ENCODE results near the gene MEF2D. TPM values are rescaled to one million over a fixed set of nuclear protein-coding genes. Genes with fewer than 3 reads are reported as not detected.

MEF2D gene
- total RNA-seq, 1 donor from 2014 or later, result 56.6 TPM

GRCh38 chr1:156546267-156546666 lies 45.7 kb upstream of the MEF2D start:
- Histone ChIP-seq H3K79me2 (ENCODE audit: insufficient read depth, low read length) (no peaks in the 10 kb centered on the region), H2AFZ (ENCODE audit: low read depth, low read length) (no peak overlapping the region), H3K9ac (ENCODE audit: low read length) (no peak overlapping the region), H3K4me3 (ENCODE audit: insufficient read depth, low read depth, low read length) (no peak overlapping the region), H3K36me3 (ENCODE audit: insufficient read depth, low read length) (peaks cover 28% of the 10 kb centered on the region), H3K27ac (ENCODE audit: low read depth, low read length) (no peak overlapping the region), H3K27me3 (ENCODE audit: insufficient read depth, low read length) (no peaks in the 10 kb centered on the region), H3K4me1 (ENCODE audit: insufficient read depth, low read length) (no peaks in the 10 kb centered on the region), H4K20me1 (ENCODE audit: insufficient read depth, low read length) (no peaks in the 10 kb centered on the region), H3K4me2 (ENCODE audit: low read length) (no peak overlapping the region), H3K9me3 (ENCODE audit: insufficient read depth, low read depth, low read length) (no peaks in the 10 kb centered on the region)
- no peaks in the 10 kb centered on the region for H3K9me3 Mint-ChIP-seq (ENCODE audit: unreplicated experiment)
- no peak for DNase-seq (ENCODE audit: low read depth)
- TF ChIP-seq EZH2 (IDR thresholded peaks at IDR 0.05; ENCODE audit: insufficient read depth, low read length), result no peak
- TF ChIP-seq, protein P1, sequence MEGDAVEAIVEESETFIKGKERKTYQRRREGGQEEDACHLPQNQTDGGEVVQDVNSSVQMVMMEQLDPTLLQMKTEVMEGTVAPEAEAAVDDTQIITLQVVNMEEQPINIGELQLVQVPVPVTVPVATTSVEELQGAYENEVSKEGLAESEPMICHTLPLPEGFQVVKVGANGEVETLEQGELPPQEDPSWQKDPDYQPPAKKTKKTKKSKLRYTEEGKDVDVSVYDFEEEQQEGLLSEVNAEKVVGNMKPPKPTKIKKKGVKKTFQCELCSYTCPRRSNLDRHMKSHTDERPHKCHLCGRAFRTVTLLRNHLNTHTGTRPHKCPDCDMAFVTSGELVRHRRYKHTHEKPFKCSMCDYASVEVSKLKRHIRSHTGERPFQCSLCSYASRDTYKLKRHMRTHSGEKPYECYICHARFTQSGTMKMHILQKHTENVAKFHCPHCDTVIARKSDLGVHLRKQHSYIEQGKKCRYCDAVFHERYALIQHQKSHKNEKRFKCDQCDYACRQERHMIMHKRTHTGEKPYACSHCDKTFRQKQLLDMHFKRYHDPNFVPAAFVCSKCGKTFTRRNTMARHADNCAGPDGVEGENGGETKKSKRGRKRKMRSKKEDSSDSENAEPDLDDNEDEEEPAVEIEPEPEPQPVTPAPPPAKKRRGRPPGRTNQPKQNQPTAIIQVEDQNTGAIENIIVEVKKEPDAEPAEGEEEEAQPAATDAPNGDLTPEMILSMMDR (IDR thresholded peaks at IDR 0.05; ENCODE audit: insufficient read depth, low read depth, low read length), result no peak
- no peaks in the 10 kb centered on the region for H3K36me3 Mint-ChIP-seq (ENCODE audit: low read depth, unreplicated experiment)
- peaks cover 5% of the 10 kb centered on the region for H3K27me3 Mint-ChIP-seq (ENCODE audit: low read depth, unreplicated experiment)
- no peaks in the 10 kb centered on the region for H3K4me1 Mint-ChIP-seq (ENCODE audit: low read depth, unreplicated experiment)
- FAIRE-seq, result no peak
- H3K27ac Mint-ChIP-seq (ENCODE audit: unreplicated experiment), result no peak overlapping the region
- no peak overlapping the region for H3K4me3 Mint-ChIP-seq (ENCODE audit: unreplicated experiment)

DNA sequence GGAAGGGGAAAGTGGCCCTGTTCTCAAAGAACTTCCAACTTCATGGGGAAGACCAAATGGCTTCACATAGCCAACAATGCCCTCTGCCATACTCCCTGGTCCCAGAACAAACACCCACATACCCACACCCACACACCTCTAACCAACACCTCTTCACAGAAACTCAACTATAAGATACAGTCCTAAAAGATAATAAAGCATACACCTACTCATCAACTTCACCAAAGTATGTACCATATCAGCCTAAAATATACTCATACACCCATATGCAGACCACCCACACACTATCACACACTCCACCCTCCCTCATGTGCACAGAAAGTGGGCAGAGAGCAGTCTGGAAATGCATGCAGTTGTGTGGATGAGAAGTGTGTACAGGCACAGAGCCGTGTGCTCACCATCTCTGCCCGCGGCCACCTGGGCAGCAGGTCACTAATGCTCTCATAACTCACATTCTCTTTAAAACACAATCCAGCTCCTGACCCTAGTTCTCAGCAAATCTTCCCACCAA lies 44.1 kb upstream of the MEF2D start:
- Mint-ChIP-seq H3K4me3 (ENCODE audit: unreplicated experiment) (no peak overlapping the region), H3K9me3 (ENCODE audit: unreplicated experiment) (no peaks in the 10 kb centered on the region), H3K4me1 (ENCODE audit: low read depth, unreplicated experiment) (peaks cover 4% of the 10 kb centered on the region), H3K36me3 (ENCODE audit: low read depth, unreplicated experiment) (peaks cover 3% of the 10 kb centered on the region), H3K27ac (ENCODE audit: unreplicated experiment) (no peak overlapping the region), H3K27me3 (ENCODE audit: low read depth, unreplicated experiment) (peaks cover 2% of the 10 kb centered on the region)
- FAIRE-seq, result no peak
- Histone ChIP-seq H3K9ac (ENCODE audit: low read length) (no peak overlapping the region), H3K9me3 (ENCODE audit: insufficient read depth, low read depth, low read length) (no peaks in the 10 kb centered on the region), H3K27ac (ENCODE audit: low read depth, low read length) (no peak overlapping the region), H4K20me1 (ENCODE audit: insufficient read depth, low read length) (no peaks in the 10 kb centered on the region), H3K79me2 (ENCODE audit: insufficient read depth, low read length) (no peaks in the 10 kb centered on the region), H2AFZ (ENCODE audit: low read depth, low read length) (no peak overlapping the region), H3K36me3 (ENCODE audit: insufficient read depth, low read length) (peaks cover 36% of the 10 kb centered on the region), H3K27me3 (ENCODE audit: insufficient read depth, low read length) (no peaks in the 10 kb centered on the region), H3K4me3 (ENCODE audit: insufficient read depth, low read depth, low read length) (no peak overlapping the region), H3K4me1 (ENCODE audit: insufficient read depth, low read length) (no peaks in the 10 kb centered on the region), H3K4me2 (ENCODE audit: low read length) (no peak overlapping the region)
- no peak for DNase-seq (ENCODE audit: low read depth)
- TF ChIP-seq, protein P1 (IDR thresholded peaks at IDR 0.05; ENCODE audit: insufficient read depth, low read depth, low read length), result no peak
- no peak for TF ChIP-seq EZH2 (IDR thresholded peaks at IDR 0.05; ENCODE audit: insufficient read depth, low read length)

- no peak overlapping the region for H3K4me3 ChIP-seq (ENCODE audit: insufficient read depth, low read depth, low read length)
- H2AFZ ChIP-seq (ENCODE audit: low read depth, low read length), result no peak overlapping the region
- peaks cover 4% of the 10 kb centered on the region for H3K4me1 Mint-ChIP-seq (ENCODE audit: low read depth, unreplicated experiment)
- no peaks in the 10 kb centered on the region for H4K20me1 ChIP-seq (ENCODE audit: insufficient read depth, low read length)
- H3K36me3 ChIP-seq (ENCODE audit: insufficient read depth, low read length), result peaks cover 43% of the 10 kb centered on the region
- no peak overlapping the region for H3K4me3 Mint-ChIP-seq (ENCODE audit: unreplicated experiment)
- no peak overlapping the region for H3K4me2 ChIP-seq (ENCODE audit: low read length)
- H3K27ac ChIP-seq (ENCODE audit: low read depth, low read length), result no peak overlapping the region
- no peak overlapping the region for H3K27ac Mint-ChIP-seq (ENCODE audit: unreplicated experiment)
- H3K9me3 Mint-ChIP-seq (ENCODE audit: unreplicated experiment), result no peaks in the 10 kb centered on the region
- FAIRE-seq (no peak), DNase-seq (ENCODE audit: low read depth) (no peak)
- no peaks in the 10 kb centered on the region for H3K9me3 ChIP-seq (ENCODE audit: insufficient read depth, low read depth, low read length)
- TF ChIP-seq EZH2 (IDR thresholded peaks at IDR 0.05; ENCODE audit: insufficient read depth, low read length), result no peak
- TF ChIP-seq, protein P1 (IDR thresholded peaks at IDR 0.05; ENCODE audit: insufficient read depth, low read depth, low read length), result no peak
- H3K36me3 Mint-ChIP-seq (ENCODE audit: low read depth, unreplicated experiment), result peaks cover 3% of the 10 kb centered on the region
- no peaks in the 10 kb centered on the region for H3K27me3 ChIP-seq (ENCODE audit: insufficient read depth, low read length)
- H3K79me2 ChIP-seq (ENCODE audit: insufficient read depth, low read length), result no peaks in the 10 kb centered on the region
- H3K9ac ChIP-seq (ENCODE audit: low read length), result no peak overlapping the region
- peaks cover 5% of the 10 kb centered on the region for H3K27me3 Mint-ChIP-seq (ENCODE audit: low read depth, unreplicated experiment)
- no peaks in the 10 kb centered on the region for H3K4me1 ChIP-seq (ENCODE audit: insufficient read depth, low read length)
Measured at GRCh38 chr1:156543066-156543465, 42.5 kb upstream of the MEF2D start.
